Activated effector memory CD4-positive, alpha-beta T cell treated with Interleukin-2 at 50 U/mL for 16 hours (primary cell): ENCODE results near the gene IFNL2.
"Not testable (repeated sequence)": the region's sequence is repeated elsewhere in the genome, so short reads cannot be mapped to it uniquely, and the experiment has no call there.

ENCODE experiments used
- DNase-seq: peaks from one replicate; pipeline ENCODE4 v3.0.0-alpha.2; 2020

Gene IFNL2

GRCh38 chr19:39268085-39268484 is at the start of gene IFNL2:
Gene IFNL2, plus strand, starts transcription at chr19:39268396. Its CDS starts 173 bp downstream, at chr19:39268569.
- not testable (repeated sequence) for DNase-seq

- DNase-seq, result not testable (repeated sequence)
Observed at GRCh38 chr19:39219108-39219507, 49.1 kb upstream of the IFNL2 start.

GRCh38 chr19:39223703-39224279 is 44.4 kb upstream of the IFNL2 start:
- no peak for DNase-seq

- no peak for DNase-seq
Observed at GRCh38 chr19:39224910-39225309, 43.3 kb upstream of the IFNL2 start.

- DNase-seq, result no peak
Observed at GRCh38 chr19:39230096-39230764, 38.0 kb upstream of the IFNL2 start.

- no peak for DNase-seq
Observed at GRCh38 chr19:39232708-39233107, 35.5 kb upstream of the IFNL2 start.

- no peak for DNase-seq
Observed at GRCh38 chr19:39236527-39236926, 31.7 kb upstream of the IFNL2 start.

GRCh38 chr19:39237200-39238184 is 30.7 kb upstream of the IFNL2 start:
- no peak for DNase-seq

- no peak for DNase-seq
Observed at GRCh38 chr19:39238209-39238608, 30.0 kb upstream of the IFNL2 start.

GRCh38 chr19:39238944-39239343 is 29.3 kb upstream of the IFNL2 start:
- DNase-seq, result no peak

- no peak for DNase-seq
Observed at GRCh38 chr19:39240421-39240820, 27.8 kb upstream of the IFNL2 start.

GRCh38 chr19:39243741-39244140 is 24.5 kb upstream of the IFNL2 start:
- DNase-seq, result not testable (repeated sequence)

GRCh38 chr19:39244410-39245100 is 23.6 kb upstream of the IFNL2 start, which contains the start of gene IFNL3:
Gene IFNL3, minus strand, starts transcription at chr19:39245006. Its CDS starts 39 bp downstream, at chr19:39244967.
- not testable (repeated sequence) for DNase-seq

- DNase-seq, result not testable (repeated sequence)
Observed at GRCh38 chr19:39245166-39245565, 23.0 kb upstream of the IFNL2 start.

- DNase-seq, result no peak
Observed at GRCh38 chr19:39246951-39247669, 21.1 kb upstream of the IFNL2 start.

GRCh38 chr19:39247701-39248664 is 20.2 kb upstream of the IFNL2 start:
- DNase-seq, result no peak

GRCh38 chr19:39248806-39249205 is 19.4 kb upstream of the IFNL2 start, which contains the start of gene IFNL4:
Gene IFNL4, minus strand, starts transcription at chr19:39248856.
- no peak for DNase-seq

- no peak for DNase-seq
Observed at GRCh38 chr19:39251081-39251480, 17.1 kb upstream of the IFNL2 start.

- no peak for DNase-seq
Observed at GRCh38 chr19:39251846-39252245, 16.4 kb upstream of the IFNL2 start.

GRCh38 chr19:39252458-39252857 is 15.7 kb upstream of the IFNL2 start:
- DNase-seq, result no peak
